Right atrium auricular region (tissue), 2 donors: ENCODE measurements around the gene HYAL2. TPM values are rescaled to one million over a fixed set of nuclear protein-coding genes. Genes with fewer than 3 reads are reported as not detected.

ENCODE experiments used
- DNase-seq: peaks from one replicate; pipeline ENCODE4 v3.0.0-alpha.2; 2019; ENCODE audit warnings: low spot score
- H3K27ac ChIP-seq, 2 donors: fragments of 200-600 bp; sonication (generic); 1 replicate in 1 of 2; 2 replicates in 1 of 2; pipeline ENCODE4 v1.5.1; 2016 to 2019
- H3K27me3 ChIP-seq, 2 donors: fragments of 200-600 bp; sonication (generic); one replicate each; pipeline versions ENCODE4 v1.5.1 to v1.6.0; 2017 to 2019
- H3K36me3 ChIP-seq: fragments of 200-600 bp; sonication (generic); one replicate; pipeline ENCODE4 v1.5.1; 2016
- H3K4me1 ChIP-seq, 2 donors: fragments of 200-600 bp; sonication (generic); one replicate each; pipeline versions ENCODE4 v1.5.1 to v1.6.0; 2017 to 2019
- H3K4me3 ChIP-seq, 2 donors: fragments of 200-600 bp; sonication (generic); 1 replicate in 1 of 2; 2 replicates in 1 of 2; pipeline ENCODE4 v1.5.1; 2017 to 2019; ENCODE audit warnings: mild to moderate bottlenecking in 1 of 2, moderate library complexity in 1 of 2
- H3K9me3 ChIP-seq, 2 donors: fragments of 200-600 bp; sonication (generic); one replicate each; pipeline ENCODE4 v1.5.1; 2019
- total RNA-seq, 2 donors: library from RNA; depleted of rRNA; stranded (reverse); fragments of >200 nt; gene quantifications; one replicate each; pipeline ENCODE4 v1.1.0, GENCODE V29; 2016
- TF ChIP-seq, protein P1 (sequence below), 2 donors: fragments of 200-600 bp; sonication (generic); IDR thresholded peaks; one replicate each; pipeline ENCODE4 v1.5.1; 2019; ENCODE audit warnings: antibody characterized with exemption in 2 of 2

Gene HYAL2, protein sequence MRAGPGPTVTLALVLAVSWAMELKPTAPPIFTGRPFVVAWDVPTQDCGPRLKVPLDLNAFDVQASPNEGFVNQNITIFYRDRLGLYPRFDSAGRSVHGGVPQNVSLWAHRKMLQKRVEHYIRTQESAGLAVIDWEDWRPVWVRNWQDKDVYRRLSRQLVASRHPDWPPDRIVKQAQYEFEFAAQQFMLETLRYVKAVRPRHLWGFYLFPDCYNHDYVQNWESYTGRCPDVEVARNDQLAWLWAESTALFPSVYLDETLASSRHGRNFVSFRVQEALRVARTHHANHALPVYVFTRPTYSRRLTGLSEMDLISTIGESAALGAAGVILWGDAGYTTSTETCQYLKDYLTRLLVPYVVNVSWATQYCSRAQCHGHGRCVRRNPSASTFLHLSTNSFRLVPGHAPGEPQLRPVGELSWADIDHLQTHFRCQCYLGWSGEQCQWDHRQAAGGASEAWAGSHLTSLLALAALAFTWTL
- total RNA-seq = 100 to 1,000 TPM; 129 to 198 TPM

DNA sequence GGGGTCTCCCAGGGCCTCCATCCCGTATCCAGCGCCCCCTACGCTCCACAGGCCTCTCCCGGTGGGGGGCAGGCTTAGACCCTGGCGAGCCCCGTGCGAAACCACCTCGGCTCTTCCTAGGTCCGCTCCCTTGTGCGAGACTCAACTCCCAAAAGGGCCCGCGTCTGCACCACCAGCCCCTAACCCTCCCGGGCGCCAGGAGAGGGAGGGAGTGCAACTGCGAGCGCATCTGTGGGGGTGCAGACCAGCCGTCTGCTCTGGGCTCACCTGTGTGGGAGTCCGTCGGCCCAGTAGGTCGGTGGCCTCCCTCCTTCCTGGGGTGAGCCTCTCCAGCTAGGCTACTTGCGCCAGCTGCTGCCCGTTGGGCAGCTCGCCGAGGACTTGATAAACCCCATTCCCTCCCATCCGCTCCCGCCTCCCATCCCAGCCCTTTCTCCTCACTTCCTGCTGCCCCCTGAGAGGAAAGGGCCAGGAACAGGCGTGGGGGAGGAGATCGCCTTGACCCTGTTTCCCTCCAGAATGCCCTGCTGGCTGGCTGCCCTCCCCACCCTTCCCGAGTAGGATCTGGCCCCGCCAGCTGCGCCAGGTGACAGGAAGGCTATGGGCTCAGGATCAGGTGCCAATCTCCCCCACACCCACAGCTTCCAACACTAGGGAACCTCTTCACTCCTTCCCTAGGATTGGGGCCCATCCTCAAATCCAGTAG lies at the start of gene HYAL2:
TSS of gene HYAL2 (minus strand) at position 360 of the 706 bp plus-strand sequence. CDS start 2,256 bp downstream, outside the sequence.
- no peaks in the 10 kb centered on the region for H3K9me3 ChIP-seq
- TF ChIP-seq, protein P1, sequence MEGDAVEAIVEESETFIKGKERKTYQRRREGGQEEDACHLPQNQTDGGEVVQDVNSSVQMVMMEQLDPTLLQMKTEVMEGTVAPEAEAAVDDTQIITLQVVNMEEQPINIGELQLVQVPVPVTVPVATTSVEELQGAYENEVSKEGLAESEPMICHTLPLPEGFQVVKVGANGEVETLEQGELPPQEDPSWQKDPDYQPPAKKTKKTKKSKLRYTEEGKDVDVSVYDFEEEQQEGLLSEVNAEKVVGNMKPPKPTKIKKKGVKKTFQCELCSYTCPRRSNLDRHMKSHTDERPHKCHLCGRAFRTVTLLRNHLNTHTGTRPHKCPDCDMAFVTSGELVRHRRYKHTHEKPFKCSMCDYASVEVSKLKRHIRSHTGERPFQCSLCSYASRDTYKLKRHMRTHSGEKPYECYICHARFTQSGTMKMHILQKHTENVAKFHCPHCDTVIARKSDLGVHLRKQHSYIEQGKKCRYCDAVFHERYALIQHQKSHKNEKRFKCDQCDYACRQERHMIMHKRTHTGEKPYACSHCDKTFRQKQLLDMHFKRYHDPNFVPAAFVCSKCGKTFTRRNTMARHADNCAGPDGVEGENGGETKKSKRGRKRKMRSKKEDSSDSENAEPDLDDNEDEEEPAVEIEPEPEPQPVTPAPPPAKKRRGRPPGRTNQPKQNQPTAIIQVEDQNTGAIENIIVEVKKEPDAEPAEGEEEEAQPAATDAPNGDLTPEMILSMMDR (IDR thresholded peaks at IDR 0.05) = no peak
- no peaks in the 10 kb centered on the region for H3K27me3 ChIP-seq
- peak within 1 kb of the TSS; percentile 52 to 70 for H3K4me3 ChIP-seq
- H3K4me1 ChIP-seq = peaks cover 0 to 83% of the 10 kb centered on the region in 2 donors
- peaks cover 24% of the 10 kb centered on the region for H3K36me3 ChIP-seq
- peak; percentile 75 for DNase-seq
- H3K27ac ChIP-seq = peak within 1 kb of the TSS; percentile 93

DNA sequence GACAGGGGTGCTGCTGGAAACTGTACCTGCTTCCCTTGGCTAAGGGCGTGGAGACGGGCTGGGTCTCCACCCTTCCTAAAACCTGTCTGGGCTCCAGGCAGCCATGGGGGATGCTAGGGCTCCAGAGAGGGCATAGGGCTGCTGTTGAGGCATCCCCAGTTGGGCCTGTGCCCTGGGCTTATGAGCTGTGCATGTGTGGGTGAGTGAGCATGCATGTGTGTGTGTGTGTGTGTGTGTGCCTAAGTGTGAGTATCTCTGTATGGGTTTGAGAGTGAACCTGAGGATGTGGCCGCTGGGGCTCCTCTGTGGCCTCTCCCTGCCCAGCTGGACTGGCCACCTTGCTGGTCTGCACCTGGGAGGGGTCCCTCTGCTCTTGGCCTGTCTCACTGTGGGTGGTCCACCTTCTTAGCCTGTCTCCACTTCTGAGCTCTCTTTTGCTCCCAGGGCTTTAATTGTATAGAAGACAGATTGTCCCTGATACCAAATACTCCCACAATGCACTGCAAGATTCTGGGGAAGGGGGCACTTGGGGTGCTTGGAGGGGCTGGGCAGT lies 48.7 kb upstream of the HYAL2 start:
- no peaks in the 10 kb centered on the region for H3K36me3 ChIP-seq
- no peaks in the 10 kb centered on the region for H3K27me3 ChIP-seq
- no peak overlapping the region for H3K27ac ChIP-seq
- no peak for DNase-seq
- no peaks in the 10 kb centered on the region for H3K9me3 ChIP-seq
- H3K4me1 ChIP-seq = no peaks in the 10 kb centered on the region
- H3K4me3 ChIP-seq = no peak overlapping the region
- TF ChIP-seq, protein P1 (IDR thresholded peaks at IDR 0.05) = no peak

GRCh38 chr3:50370594-50370993 lies 48.0 kb upstream of the HYAL2 start:
- no peaks in the 10 kb centered on the region for H3K36me3 ChIP-seq
- H3K27ac ChIP-seq = no peak overlapping the region
- no peak overlapping the region for H3K4me3 ChIP-seq
- H3K9me3 ChIP-seq = no peaks in the 10 kb centered on the region
- DNase-seq = no peak
- TF ChIP-seq, protein P1 (IDR thresholded peaks at IDR 0.05) = no peak
- no peaks in the 10 kb centered on the region for H3K4me1 ChIP-seq
- no peaks in the 10 kb centered on the region for H3K27me3 ChIP-seq

- H3K4me3 ChIP-seq = no peak overlapping the region
- no peaks in the 10 kb centered on the region for H3K36me3 ChIP-seq
- TF ChIP-seq, protein P1 (IDR thresholded peaks at IDR 0.05) = no peak
- H3K27me3 ChIP-seq = no peaks in the 10 kb centered on the region
- no peaks in the 10 kb centered on the region for H3K9me3 ChIP-seq
- DNase-seq = no peak
- no peak overlapping the region for H3K27ac ChIP-seq
- peaks cover 0 to 13% of the 10 kb centered on the region in 2 donors for H3K4me1 ChIP-seq
These were observed 46.6 kb upstream of the HYAL2 start for GRCh38 chr3:50369012-50369670.

- no peak for DNase-seq
- TF ChIP-seq, protein P1 (IDR thresholded peaks at IDR 0.05) = no peak
- Histone ChIP-seq H3K27ac (no peak overlapping the region), H3K27me3 (no peaks in the 10 kb centered on the region), H3K36me3 (no peaks in the 10 kb centered on the region), H3K4me3 (no peak overlapping the region), H3K4me1 (peaks cover 0 to 14% of the 10 kb centered on the region in 2 donors), H3K9me3 (no peaks in the 10 kb centered on the region)
These were observed 43.3 kb upstream of the HYAL2 start for GRCh38 chr3:50365842-50366220.
